ENCODE data around the gene TRNAU1AP.
"Not testable (repeated sequence)": the region's sequence is repeated elsewhere in the genome, so short reads cannot be mapped to it uniquely, and the experiment has no call there.

The TRNAU1AP gene

GRCh38 chr1:28535180-28535579 lies 17.7 kb upstream of the TRNAU1AP start (continued):
- TF ChIP-seq TCF4 (CRISPR knock-in tag; IDR thresholded peaks at IDR 0.05; ENCODE audit: borderline replicate concordance) (no peak), ZNF565 (CRISPR knock-in tag; conservative IDR thresholded peaks at IDR 0.05; ENCODE audit: low read depth) (no peak), SNAI2 (CRISPR knock-in tag; IDR thresholded peaks at IDR 0.05) (no peak), RARB (CRISPR knock-in tag; IDR thresholded peaks at IDR 0.05) (no peak), BACH2 (CRISPR knock-in tag; IDR thresholded peaks at IDR 0.05; ENCODE audit: borderline replicate concordance) (no peak)

- TF ChIP-seq ZNF70 (CRISPR knock-in tag; IDR thresholded peaks at IDR 0.05) (no peak), ARNTL (CRISPR knock-in tag; IDR thresholded peaks at IDR 0.05; ENCODE audit: borderline replicate concordance, low read depth) (no peak), ISL1 (CRISPR knock-in tag; IDR thresholded peaks at IDR 0.05) (no peak), BACH2 (CRISPR knock-in tag; IDR thresholded peaks at IDR 0.05; ENCODE audit: borderline replicate concordance) (no peak)
- peak; percentile 44; the same call in 2 of the 3 replicates for ATAC-seq
Observed at GRCh38 chr1:28537457-28538199, 15.3 kb upstream of the TRNAU1AP start.

GRCh38 chr1:28538286-28538685 lies 14.6 kb upstream of the TRNAU1AP start:
- TF ChIP-seq CREB5 (CRISPR knock-in tag; IDR thresholded peaks at IDR 0.05; ENCODE audit: low read depth), result no peak
- no peak for TF ChIP-seq ZNF70 (CRISPR knock-in tag; IDR thresholded peaks at IDR 0.05)
- no peak for TF ChIP-seq TCF4 (CRISPR knock-in tag; IDR thresholded peaks at IDR 0.05; ENCODE audit: borderline replicate concordance)
- no peak for TF ChIP-seq CSDC2 (CRISPR knock-in tag; IDR thresholded peaks at IDR 0.05)
- no peak for TF ChIP-seq ARNTL (CRISPR knock-in tag; IDR thresholded peaks at IDR 0.05; ENCODE audit: borderline replicate concordance, low read depth)
- no peak for TF ChIP-seq PPARA (CRISPR knock-in tag; IDR thresholded peaks at IDR 0.05; ENCODE audit: borderline replicate concordance)
- TF ChIP-seq PATZ1 (CRISPR knock-in tag; IDR thresholded peaks at IDR 0.05; ENCODE audit: borderline replicate concordance), result no peak
- no peak for TF ChIP-seq OSR1 (CRISPR knock-in tag; IDR thresholded peaks at IDR 0.05)
- TF ChIP-seq TOX (CRISPR knock-in tag; IDR thresholded peaks at IDR 0.05; ENCODE audit: borderline replicate concordance), result no peak
- no peak for TF ChIP-seq ZFP30 (CRISPR knock-in tag; IDR thresholded peaks at IDR 0.05)
- no peak for TF ChIP-seq POU6F1 (CRISPR knock-in tag; IDR thresholded peaks at IDR 0.05; ENCODE audit: borderline replicate concordance, low read depth)
- TF ChIP-seq CSRNP3 (CRISPR knock-in tag; IDR thresholded peaks at IDR 0.05), result no peak
- TF ChIP-seq ZC3H10 (CRISPR knock-in tag; IDR thresholded peaks at IDR 0.05), result no peak
- ATAC-seq, result no peak

GRCh38 chr1:28540651-28541050 lies 12.2 kb upstream of the TRNAU1AP start:
- no peak for TF ChIP-seq CSDC2 (CRISPR knock-in tag; IDR thresholded peaks at IDR 0.05)
- no peak for TF ChIP-seq GLIS3 (CRISPR knock-in tag; IDR thresholded peaks at IDR 0.05)
- TF ChIP-seq ISL1 (CRISPR knock-in tag; IDR thresholded peaks at IDR 0.05), result no peak
- no peak for TF ChIP-seq POU6F1 (CRISPR knock-in tag; IDR thresholded peaks at IDR 0.05; ENCODE audit: borderline replicate concordance, low read depth)
- TF ChIP-seq ZFP30 (CRISPR knock-in tag; IDR thresholded peaks at IDR 0.05), result no peak
- no peak for TF ChIP-seq ZNF565 (CRISPR knock-in tag; conservative IDR thresholded peaks at IDR 0.05; ENCODE audit: low read depth)
- no peak for TF ChIP-seq SNAI2 (CRISPR knock-in tag; IDR thresholded peaks at IDR 0.05)
- no peak for TF ChIP-seq ARNTL (CRISPR knock-in tag; IDR thresholded peaks at IDR 0.05; ENCODE audit: borderline replicate concordance, low read depth)
- TF ChIP-seq PATZ1 (CRISPR knock-in tag; IDR thresholded peaks at IDR 0.05; ENCODE audit: borderline replicate concordance), result no peak
- TF ChIP-seq ZFP3 (CRISPR knock-in tag; IDR thresholded peaks at IDR 0.05), result no peak
- TF ChIP-seq PPARA (CRISPR knock-in tag; IDR thresholded peaks at IDR 0.05; ENCODE audit: borderline replicate concordance), result no peak
- no peak for TF ChIP-seq CSRNP3 (CRISPR knock-in tag; IDR thresholded peaks at IDR 0.05)

GRCh38 chr1:28541414-28542015 lies 11.4 kb upstream of the TRNAU1AP start:
- not testable (repeated sequence) for ATAC-seq

More at GRCh38 chr1:28540651-28541050, 12.2 kb upstream of the TRNAU1AP start:
- ATAC-seq, result no peak
